Activated CD4-positive, alpha-beta T cell treated with anti-CD3 and anti-CD28 coated beads, Interleukin-2, amount 10 ng/mL, durations not matched to agents 24 days and 14 days (primary cell): ENCODE results near the gene PAH. TPM values are rescaled to one million over a fixed set of nuclear protein-coding genes. Genes with fewer than 3 reads are reported as not detected.
A peak's percentile ranks its signal among the peaks of the same experiment; 100 is the strongest.

ENCODE experiments used
- DNase-seq: peaks from one replicate; pipeline ENCODE4 v3.0.0; 2022
- H3K27ac Mint-ChIP-seq: one replicate; pipeline ENCODE4 v1.8.0; 2022; ENCODE audit warnings: mild to moderate bottlenecking, mixed read lengths
- H3K27me3 Mint-ChIP-seq: one replicate; pipeline ENCODE4 v1.8.0; 2022; ENCODE audit warnings: mixed read lengths
- H3K36me3 Mint-ChIP-seq: one replicate; pipeline ENCODE4 v1.8.0; 2022; ENCODE audit warnings: low read depth, mild to moderate bottlenecking, mixed read lengths
- H3K4me1 Mint-ChIP-seq: one replicate; pipeline ENCODE4 v1.8.0; 2021; ENCODE audit warnings: mixed read lengths
- H3K4me3 Mint-ChIP-seq: one replicate; pipeline ENCODE4 v1.8.0; 2022; ENCODE audit warnings: mild to moderate bottlenecking, moderate library complexity, mixed read lengths
- H3K9me3 Mint-ChIP-seq: one replicate; pipeline ENCODE4 v1.8.0; 2021; ENCODE audit warnings: mixed read lengths
- intact Hi-C: fragments of 100-400 bp; cut with micrococcal nuclease; formaldehyde crosslinking; loops from one replicate; pipeline ENCODE4 v1.15.1; 2023
- total RNA-seq: library from RNA; stranded (reverse); gene quantifications from 2 replicates; pipeline ENCODE4 v1.2.3, GENCODE V29; 2022

The PAH gene
- total RNA-seq, 1 donor from 2014 or later = not detected

DNA sequence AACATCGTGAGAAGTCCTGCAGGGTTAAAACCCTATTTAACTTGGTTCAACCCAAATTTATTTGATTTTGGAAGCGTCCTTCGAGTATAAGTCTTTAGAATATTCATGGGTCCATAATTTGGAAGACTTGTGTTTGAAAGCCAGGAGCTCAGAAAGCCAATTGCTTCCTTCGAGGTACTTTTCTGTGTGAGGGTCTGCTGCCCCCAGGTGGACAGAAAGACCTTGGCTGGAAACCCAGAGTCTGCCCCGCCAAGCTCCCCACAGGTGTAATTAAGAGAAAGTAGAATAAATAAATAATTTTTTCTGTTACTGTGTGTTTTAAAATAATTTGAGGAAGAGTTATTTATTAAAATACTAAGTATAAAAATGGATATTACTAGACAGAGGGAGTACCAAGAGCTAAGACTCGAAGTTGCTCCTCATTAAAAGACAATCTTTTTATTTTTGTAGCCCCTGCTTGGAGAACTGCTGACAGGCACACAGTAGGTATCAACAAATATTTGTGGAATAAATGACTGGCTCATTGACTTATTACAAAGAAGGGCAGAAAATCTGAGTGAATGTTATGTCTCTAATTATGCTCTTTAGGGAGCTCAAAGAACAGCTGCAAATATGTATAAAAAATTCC lies 105.8 kb downstream of the PAH start:
- H3K27ac Mint-ChIP-seq = no peak overlapping the region
- H3K9me3 Mint-ChIP-seq = no peaks in the 10 kb centered on the region
- DNase-seq = peak; percentile 58
- H3K36me3 Mint-ChIP-seq = no peaks in the 10 kb centered on the region
- intact Hi-C loops = no loop called here
- no peaks in the 10 kb centered on the region for H3K4me1 Mint-ChIP-seq
- no peak overlapping the region for H3K4me3 Mint-ChIP-seq
- peaks cover 10% of the 10 kb centered on the region for H3K27me3 Mint-ChIP-seq

GRCh38 chr12:102808412-102808811 lies 108.6 kb downstream of the PAH start:
- intact Hi-C loops = no loop called here
- H3K4me1 Mint-ChIP-seq = no peaks in the 10 kb centered on the region
- H3K9me3 Mint-ChIP-seq = no peaks in the 10 kb centered on the region
- no peaks in the 10 kb centered on the region for H3K36me3 Mint-ChIP-seq
- H3K27ac Mint-ChIP-seq = no peak overlapping the region
- DNase-seq = no peak
- H3K27me3 Mint-ChIP-seq = peaks cover 8% of the 10 kb centered on the region
- H3K4me3 Mint-ChIP-seq = no peak overlapping the region

- no peaks in the 10 kb centered on the region for H3K36me3 Mint-ChIP-seq
- no peak overlapping the region for H3K27ac Mint-ChIP-seq
- intact Hi-C loops = no loop called here
- DNase-seq = no peak
- no peaks in the 10 kb centered on the region for H3K9me3 Mint-ChIP-seq
- H3K27me3 Mint-ChIP-seq = no peaks in the 10 kb centered on the region
- no peak overlapping the region for H3K4me3 Mint-ChIP-seq
- no peaks in the 10 kb centered on the region for H3K4me1 Mint-ChIP-seq
These were observed 110.5 kb downstream of the PAH start for GRCh38 chr12:102806592-102806991.

- intact Hi-C loops = no loop called here
- DNase-seq = no peak
- Mint-ChIP-seq H3K4me1 (no peaks in the 10 kb centered on the region), H3K36me3 (no peaks in the 10 kb centered on the region), H3K27me3 (no peaks in the 10 kb centered on the region), H3K27ac (no peak overlapping the region), H3K9me3 (no peaks in the 10 kb centered on the region), H3K4me3 (no peak overlapping the region)
These were observed 110.9 kb downstream of the PAH start for GRCh38 chr12:102806110-102806509.

DNA sequence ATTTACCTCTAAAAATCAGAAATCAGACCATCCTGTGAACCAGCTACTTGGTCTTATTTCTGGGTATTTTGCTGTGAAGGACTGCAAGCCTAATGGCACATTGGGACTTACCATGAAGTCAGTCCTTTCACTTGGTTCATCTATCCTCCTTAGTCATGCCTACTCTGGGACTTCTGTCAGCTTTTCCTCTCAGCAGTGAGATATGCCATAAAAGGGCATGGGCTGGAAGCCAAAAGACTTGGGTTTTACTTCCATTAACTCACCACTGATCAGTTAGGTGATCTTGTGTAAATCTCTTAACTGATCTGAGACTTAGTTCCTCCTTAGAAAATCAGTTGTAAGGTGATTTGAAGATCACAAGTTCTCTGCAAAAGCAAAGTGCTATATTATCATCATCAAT lies 116.5 kb downstream of the PAH start:
- no peak overlapping the region for H3K27ac Mint-ChIP-seq

GRCh38 chr12:102799229-102799628 lies 117.8 kb downstream of the PAH start:
- Mint-ChIP-seq H3K4me3 (no peak overlapping the region), H3K27ac (no peak overlapping the region), H3K4me1 (no peaks in the 10 kb centered on the region), H3K9me3 (no peaks in the 10 kb centered on the region), H3K27me3 (no peaks in the 10 kb centered on the region), H3K36me3 (no peaks in the 10 kb centered on the region)
- intact Hi-C loops = no loop called here
- DNase-seq = no peak

More for the DNA sequence above, 116.5 kb downstream of the PAH start:
- Mint-ChIP-seq H3K27me3 (no peaks in the 10 kb centered on the region), H3K36me3 (no peaks in the 10 kb centered on the region), H3K4me1 (no peaks in the 10 kb centered on the region), H3K4me3 (no peak overlapping the region), H3K9me3 (no peaks in the 10 kb centered on the region)
- no peak for DNase-seq
- intact Hi-C loops = no loop called here

DNA sequence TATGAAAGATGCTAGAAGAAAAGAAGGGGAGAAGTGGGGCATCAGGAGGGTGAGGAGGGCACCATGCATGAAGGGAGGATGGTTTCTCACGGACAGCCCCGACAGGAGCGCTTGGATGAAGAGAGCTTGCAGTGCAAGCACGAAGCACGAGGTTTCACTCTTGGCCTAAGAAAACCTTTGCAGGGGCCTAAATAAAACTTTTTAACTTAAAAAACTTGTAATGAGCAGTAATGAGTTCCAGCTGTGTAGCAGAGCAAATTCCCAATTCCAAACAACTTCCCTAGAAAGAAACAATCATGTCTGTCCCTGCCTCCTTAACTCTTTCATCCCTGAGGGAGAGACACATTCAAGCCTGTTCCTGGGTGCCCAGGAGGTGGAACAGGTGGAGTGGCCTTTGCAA lies 119.5 kb downstream of the PAH start:
- H3K4me3 Mint-ChIP-seq = no peak overlapping the region
- no peak for DNase-seq
- H3K4me1 Mint-ChIP-seq = no peaks in the 10 kb centered on the region
- H3K36me3 Mint-ChIP-seq = no peaks in the 10 kb centered on the region
- no peak overlapping the region for H3K27ac Mint-ChIP-seq
- no peaks in the 10 kb centered on the region for H3K9me3 Mint-ChIP-seq
- intact Hi-C loops = no loop called here
- H3K27me3 Mint-ChIP-seq = no peaks in the 10 kb centered on the region

- no peak overlapping the region for H3K4me3 Mint-ChIP-seq
- intact Hi-C loops = no loop called here
- no peaks in the 10 kb centered on the region for H3K4me1 Mint-ChIP-seq
- H3K27me3 Mint-ChIP-seq = no peaks in the 10 kb centered on the region
- no peaks in the 10 kb centered on the region for H3K36me3 Mint-ChIP-seq
- H3K9me3 Mint-ChIP-seq = no peaks in the 10 kb centered on the region
- no peak overlapping the region for H3K27ac Mint-ChIP-seq
- no peak for DNase-seq
These were observed 123.1 kb downstream of the PAH start for GRCh38 chr12:102793921-102794320.

Other genes with a start within 250 kb of the PAH start
- 0.07 TPM in 1 of 2 replicates, not detected in the other for gene ASCL1, start 40.4 kb upstream of the PAH start, total RNA-seq